Measurements from ENCODE around the gene NGFR. TPM values are rescaled to one million over a fixed set of nuclear protein-coding genes. Genes with fewer than 3 reads are reported as not detected.

Gene NGFR
- polyA plus RNA-seq, 1 of the 3 experiments (the other 2 are of a cell fraction): 0.76 TPM

DNA sequence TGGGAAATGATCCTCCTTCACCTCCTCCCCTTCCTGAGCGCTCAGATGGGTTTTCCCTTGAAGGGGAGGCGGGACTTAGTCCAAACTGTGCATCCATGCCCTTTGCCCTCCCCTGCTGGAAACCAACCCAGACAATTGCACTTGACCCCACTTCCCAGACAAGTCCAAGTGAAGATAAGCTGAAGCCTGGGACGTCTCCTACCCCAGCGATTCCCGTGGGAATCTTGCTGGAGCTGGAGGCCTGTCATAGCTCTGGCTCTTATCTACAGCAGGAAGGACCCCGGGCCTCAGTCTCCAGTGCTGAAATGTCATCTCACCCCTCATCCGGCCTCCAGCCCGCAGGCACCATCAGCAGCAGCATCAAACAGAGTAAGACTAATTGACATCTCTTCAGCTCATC, 6.5 kb upstream of the NGFR start:
- ChIA-PET CTCF (interaction anchor here (1.4 to 28.6 kb wide), 7 partner anchors 6 to 81 kb away, joined by 6 to 499 read pairs (median 53); partner anchors contain the start of gene NGFR), POLR2A (no interaction called here)
- 72% methylated on average over 5 of the region's 8 CpGs for WGBS (ENCODE audit: low lambda C conversion rate)
- DNase-seq: no peak
- Histone ChIP-seq H3K4me2 (no peak overlapping the region), H3K9me2 (no peaks in the 10 kb centered on the region), H3K36me3 (replicated peaks in 1 of 2; ENCODE audit: control insufficient read depth in 1 of 2, insufficient read depth in 2 of 2, low read length in 1 of 2) (no peaks in the 10 kb centered on the region), H4K20me1 (ENCODE audit: insufficient read depth) (no peaks in the 10 kb centered on the region), H3K79me2 (ENCODE audit: insufficient read depth) (no peaks in the 10 kb centered on the region), H2AFZ (ENCODE audit: low read depth) (no peak overlapping the region), H3K4me1 (ENCODE audit: control insufficient read depth in 1 of 2, insufficient read depth in 2 of 2, low read depth in 1 of 2, low read length in 1 of 2) (peaks cover 0 to 7% of the 10 kb centered on the region in 2 experiments; a peak in 1 of 4 replicates), H3K9me3 (no peaks in the 10 kb centered on the region), H3K4me3 (ENCODE audit: low read depth in 2 of 2, low read length in 1 of 2) (no peak overlapping the region), H3F3A (replicated peaks; ENCODE audit: insufficient read depth) (no peaks in the 10 kb centered on the region), H3K27ac (ENCODE audit: low read depth in 2 of 2, low read length in 1 of 2) (no peak overlapping the region), H3K9ac (no peak overlapping the region), H3K27me3 (ENCODE audit: insufficient read depth) (peaks cover 82% of the 10 kb centered on the region)
- TF ChIP-seq, protein P1, sequence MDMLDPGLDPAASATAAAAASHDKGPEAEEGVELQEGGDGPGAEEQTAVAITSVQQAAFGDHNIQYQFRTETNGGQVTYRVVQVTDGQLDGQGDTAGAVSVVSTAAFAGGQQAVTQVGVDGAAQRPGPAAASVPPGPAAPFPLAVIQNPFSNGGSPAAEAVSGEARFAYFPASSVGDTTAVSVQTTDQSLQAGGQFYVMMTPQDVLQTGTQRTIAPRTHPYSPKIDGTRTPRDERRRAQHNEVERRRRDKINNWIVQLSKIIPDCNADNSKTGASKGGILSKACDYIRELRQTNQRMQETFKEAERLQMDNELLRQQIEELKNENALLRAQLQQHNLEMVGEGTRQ (IDR thresholded peaks at IDR 0.05; ENCODE audit: borderline replicate concordance, low read depth, low read length): no peak
- no peak for TF ChIP-seq TCF12 (IDR thresholded peaks at IDR 0.05)
- no peak for TF ChIP-seq JUND (IDR thresholded peaks at IDR 0.05)
- no peak for TF ChIP-seq EZH2phosphoT487 (IDR thresholded peaks at IDR 0.05; ENCODE audit: borderline replicate concordance, low read depth)
- no peak for TF ChIP-seq NFIC (IDR thresholded peaks at IDR 0.05; ENCODE audit: borderline replicate concordance)
- no peak for TF ChIP-seq GABPA (IDR thresholded peaks at IDR 0.05; ENCODE audit: low read depth)
- TF ChIP-seq ELF1 (IDR thresholded peaks at IDR 0.05): no peak
- TF ChIP-seq FOXM1 (IDR thresholded peaks at IDR 0.05; ENCODE audit: low read depth): no peak

DNA sequence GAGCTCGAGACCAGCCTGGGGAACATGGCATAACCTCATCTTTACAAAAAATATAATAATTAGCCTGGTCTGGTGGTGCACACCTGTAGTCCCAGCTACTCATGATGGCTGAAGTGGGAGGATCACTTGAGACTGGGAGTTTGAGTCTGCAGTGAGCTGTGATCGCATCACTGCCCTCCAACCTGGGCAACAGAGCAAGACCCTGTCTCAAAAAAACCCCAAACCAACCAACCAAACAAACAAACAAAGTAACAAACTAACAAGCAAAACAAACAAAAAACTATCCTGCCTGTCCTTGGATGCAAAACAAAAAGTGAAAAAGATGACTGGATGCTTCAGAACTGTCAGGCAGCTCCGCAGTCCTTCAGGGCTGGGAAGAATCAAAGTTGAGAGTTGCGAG, 5.7 kb upstream of the NGFR start:
- no peak overlapping the region for H3K4me3 ChIP-seq (ENCODE audit: low read depth in 2 of 2, low read length in 1 of 2)
- POLR2A ChIA-PET: no interaction called here
- TF ChIP-seq NFIC (IDR thresholded peaks at IDR 0.05; ENCODE audit: borderline replicate concordance) (no peak), JUND (IDR thresholded peaks at IDR 0.05) (no peak), EP300 (IDR thresholded peaks at IDR 0.05; ENCODE audit: borderline replicate concordance in 1 of 2, low read depth in 1 of 2, low read length in 1 of 2) (no peak), RCOR1 (IDR thresholded peaks at IDR 0.05; ENCODE audit: low read length) (no peak), FOSL2 (IDR thresholded peaks at IDR 0.05; ENCODE audit: borderline replicate concordance, low read depth) (no peak), TAF1 (IDR thresholded peaks at IDR 0.05; ENCODE audit: borderline replicate concordance, low read depth, low read length) (no peak), TCF12 (IDR thresholded peaks at IDR 0.05) (no peak), RFX5 (IDR thresholded peaks at IDR 0.05; ENCODE audit: low read length) (no peak), SIN3A (IDR thresholded peaks at IDR 0.05; ENCODE audit: borderline replicate concordance, low read depth, low read length) (no peak), RAD21 (IDR thresholded peaks at IDR 0.05; ENCODE audit: low read length) (no peak)
- TF ChIP-seq, protein P1 (IDR thresholded peaks at IDR 0.05; ENCODE audit: borderline replicate concordance, low read depth, low read length): no peak
- TF ChIP-seq, protein P2, sequence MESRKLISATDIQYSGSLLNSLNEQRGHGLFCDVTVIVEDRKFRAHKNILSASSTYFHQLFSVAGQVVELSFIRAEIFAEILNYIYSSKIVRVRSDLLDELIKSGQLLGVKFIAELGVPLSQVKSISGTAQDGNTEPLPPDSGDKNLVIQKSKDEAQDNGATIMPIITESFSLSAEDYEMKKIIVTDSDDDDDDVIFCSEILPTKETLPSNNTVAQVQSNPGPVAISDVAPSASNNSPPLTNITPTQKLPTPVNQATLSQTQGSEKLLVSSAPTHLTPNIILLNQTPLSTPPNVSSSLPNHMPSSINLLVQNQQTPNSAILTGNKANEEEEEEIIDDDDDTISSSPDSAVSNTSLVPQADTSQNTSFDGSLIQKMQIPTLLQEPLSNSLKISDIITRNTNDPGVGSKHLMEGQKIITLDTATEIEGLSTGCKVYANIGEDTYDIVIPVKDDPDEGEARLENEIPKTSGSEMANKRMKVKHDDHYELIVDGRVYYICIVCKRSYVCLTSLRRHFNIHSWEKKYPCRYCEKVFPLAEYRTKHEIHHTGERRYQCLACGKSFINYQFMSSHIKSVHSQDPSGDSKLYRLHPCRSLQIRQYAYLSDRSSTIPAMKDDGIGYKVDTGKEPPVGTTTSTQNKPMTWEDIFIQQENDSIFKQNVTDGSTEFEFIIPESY (IDR thresholded peaks at IDR 0.05; ENCODE audit: borderline replicate concordance, low read depth): no peak
- TF ChIP-seq, protein P3, sequence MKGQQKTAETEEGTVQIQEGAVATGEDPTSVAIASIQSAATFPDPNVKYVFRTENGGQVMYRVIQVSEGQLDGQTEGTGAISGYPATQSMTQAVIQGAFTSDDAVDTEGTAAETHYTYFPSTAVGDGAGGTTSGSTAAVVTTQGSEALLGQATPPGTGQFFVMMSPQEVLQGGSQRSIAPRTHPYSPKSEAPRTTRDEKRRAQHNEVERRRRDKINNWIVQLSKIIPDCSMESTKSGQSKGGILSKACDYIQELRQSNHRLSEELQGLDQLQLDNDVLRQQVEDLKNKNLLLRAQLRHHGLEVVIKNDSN (IDR thresholded peaks at IDR 0.05; ENCODE audit: borderline replicate concordance, low read depth): no peak
- TF ChIP-seq, protein P4, sequence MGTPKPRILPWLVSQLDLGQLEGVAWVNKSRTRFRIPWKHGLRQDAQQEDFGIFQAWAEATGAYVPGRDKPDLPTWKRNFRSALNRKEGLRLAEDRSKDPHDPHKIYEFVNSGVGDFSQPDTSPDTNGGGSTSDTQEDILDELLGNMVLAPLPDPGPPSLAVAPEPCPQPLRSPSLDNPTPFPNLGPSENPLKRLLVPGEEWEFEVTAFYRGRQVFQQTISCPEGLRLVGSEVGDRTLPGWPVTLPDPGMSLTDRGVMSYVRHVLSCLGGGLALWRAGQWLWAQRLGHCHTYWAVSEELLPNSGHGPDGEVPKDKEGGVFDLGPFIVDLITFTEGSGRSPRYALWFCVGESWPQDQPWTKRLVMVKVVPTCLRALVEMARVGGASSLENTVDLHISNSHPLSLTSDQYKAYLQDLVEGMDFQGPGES (IDR thresholded peaks at IDR 0.05; ENCODE audit: low read depth, low read length): no peak
- TF ChIP-seq, protein P5, sequence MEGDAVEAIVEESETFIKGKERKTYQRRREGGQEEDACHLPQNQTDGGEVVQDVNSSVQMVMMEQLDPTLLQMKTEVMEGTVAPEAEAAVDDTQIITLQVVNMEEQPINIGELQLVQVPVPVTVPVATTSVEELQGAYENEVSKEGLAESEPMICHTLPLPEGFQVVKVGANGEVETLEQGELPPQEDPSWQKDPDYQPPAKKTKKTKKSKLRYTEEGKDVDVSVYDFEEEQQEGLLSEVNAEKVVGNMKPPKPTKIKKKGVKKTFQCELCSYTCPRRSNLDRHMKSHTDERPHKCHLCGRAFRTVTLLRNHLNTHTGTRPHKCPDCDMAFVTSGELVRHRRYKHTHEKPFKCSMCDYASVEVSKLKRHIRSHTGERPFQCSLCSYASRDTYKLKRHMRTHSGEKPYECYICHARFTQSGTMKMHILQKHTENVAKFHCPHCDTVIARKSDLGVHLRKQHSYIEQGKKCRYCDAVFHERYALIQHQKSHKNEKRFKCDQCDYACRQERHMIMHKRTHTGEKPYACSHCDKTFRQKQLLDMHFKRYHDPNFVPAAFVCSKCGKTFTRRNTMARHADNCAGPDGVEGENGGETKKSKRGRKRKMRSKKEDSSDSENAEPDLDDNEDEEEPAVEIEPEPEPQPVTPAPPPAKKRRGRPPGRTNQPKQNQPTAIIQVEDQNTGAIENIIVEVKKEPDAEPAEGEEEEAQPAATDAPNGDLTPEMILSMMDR (IDR thresholded peaks at IDR 0.05): no peak
- TF ChIP-seq, protein P6, sequence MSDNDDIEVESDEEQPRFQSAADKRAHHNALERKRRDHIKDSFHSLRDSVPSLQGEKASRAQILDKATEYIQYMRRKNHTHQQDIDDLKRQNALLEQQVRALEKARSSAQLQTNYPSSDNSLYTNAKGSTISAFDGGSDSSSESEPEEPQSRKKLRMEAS (IDR thresholded peaks at IDR 0.05; ENCODE audit: low read depth): no peak

More for the DNA sequence above, 5.7 kb upstream of the NGFR start:
- no peak overlapping the region for H3K27ac ChIP-seq (ENCODE audit: low read depth in 2 of 2, low read length in 1 of 2)
- CTCF ChIA-PET: interaction anchor here (1.5 to 28.6 kb wide), 7 partner anchors 5 to 80 kb away, joined by 3 to 499 read pairs (median 53); partner anchors contain the start of gene NGFR
- H3K9me3 ChIP-seq: no peaks in the 10 kb centered on the region
- H3K4me2 ChIP-seq: no peak overlapping the region
- H3K79me2 ChIP-seq (ENCODE audit: insufficient read depth): no peaks in the 10 kb centered on the region
- peaks cover 75% of the 10 kb centered on the region for H3K27me3 ChIP-seq (ENCODE audit: insufficient read depth)
- H4K20me1 ChIP-seq (ENCODE audit: insufficient read depth): no peaks in the 10 kb centered on the region
- no peak for DNase-seq
- H3K4me1 ChIP-seq (ENCODE audit: control insufficient read depth in 1 of 2, insufficient read depth in 2 of 2, low read depth in 1 of 2, low read length in 1 of 2): peaks cover 0 to 7% of the 10 kb centered on the region in 2 experiments; a peak in 1 of 4 replicates
- 57% methylated on average over 4 of the region's 4 CpGs for WGBS (ENCODE audit: low lambda C conversion rate)
- no peaks in the 10 kb centered on the region for H3K36me3 ChIP-seq (replicated peaks in 1 of 2; ENCODE audit: control insufficient read depth in 1 of 2, insufficient read depth in 2 of 2, low read length in 1 of 2)
- no peaks in the 10 kb centered on the region for H3F3A ChIP-seq (replicated peaks; ENCODE audit: insufficient read depth)
- H2AFZ ChIP-seq (ENCODE audit: low read depth): no peak overlapping the region
- no peaks in the 10 kb centered on the region for H3K9me2 ChIP-seq
- no peak overlapping the region for H3K9ac ChIP-seq
